GM21529 (cell line): ENCODE data around the gene NID2.

Experiments used
- ATAC-seq: cut with Tn5 transposase; IDR thresholded peaks from one replicate; pipeline ENCODE4 v1.9.1; 2021; ENCODE audit not compliant: unreplicated experiment

Gene NID2

DNA sequence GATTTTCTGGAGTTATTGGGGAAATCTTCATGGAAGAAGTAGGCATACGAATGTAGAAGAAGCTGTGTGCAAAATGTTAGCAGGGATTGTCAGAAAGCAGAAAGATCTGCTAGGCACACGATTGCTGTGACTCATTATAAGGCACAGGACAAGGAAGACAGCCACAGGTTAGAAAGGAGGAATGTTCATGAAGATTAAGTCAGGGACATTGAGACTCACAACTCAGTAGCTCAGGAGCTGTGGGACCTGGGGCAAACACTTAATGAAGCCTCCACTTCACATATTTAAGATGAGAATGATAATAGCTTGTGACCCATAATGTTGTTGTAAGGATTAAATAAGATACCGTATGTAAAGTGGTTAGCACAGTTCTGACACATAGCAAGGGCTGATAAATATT is 106.1 kb downstream of the NID2 start:
- no peak for ATAC-seq

DNA sequence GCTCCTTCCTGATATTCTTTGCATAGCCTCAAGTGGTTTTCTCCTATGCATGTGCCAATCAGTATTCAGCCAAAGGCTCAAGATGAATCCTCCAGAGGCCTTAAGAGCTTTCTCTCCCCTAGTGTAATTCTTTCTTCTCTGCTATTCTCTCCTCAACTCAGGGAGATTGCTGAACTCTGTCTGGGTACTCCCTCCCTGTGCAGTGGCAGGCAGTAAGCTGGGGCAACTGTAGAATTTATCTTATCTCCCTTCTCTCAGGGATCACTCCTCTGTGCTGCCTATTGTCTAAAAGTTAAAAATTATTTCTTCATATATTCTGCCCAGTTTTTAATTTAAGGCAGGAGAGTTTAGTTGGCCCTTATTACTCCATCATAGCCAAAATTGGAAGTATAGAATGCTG is 108.0 kb downstream of the NID2 start:
- no peak for ATAC-seq

DNA sequence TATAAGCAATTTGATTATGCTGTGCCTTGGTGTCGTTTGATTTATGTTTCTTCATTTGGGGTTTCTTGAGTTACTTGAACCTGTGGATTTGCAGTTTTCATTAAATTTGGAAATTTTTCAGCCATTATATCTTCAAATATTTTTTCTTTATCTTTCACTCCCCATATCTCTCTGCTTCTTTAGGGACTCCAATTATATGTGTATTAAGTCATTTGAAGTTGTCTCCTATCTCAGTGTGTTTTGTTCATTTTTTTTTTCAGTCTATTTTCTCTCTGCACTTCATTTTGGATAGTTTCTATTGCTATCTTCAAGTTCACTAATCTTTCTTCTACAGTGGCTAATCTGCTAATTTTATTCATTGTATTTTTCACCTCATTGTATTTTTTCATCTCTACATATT is 108.9 kb downstream of the NID2 start:
- ATAC-seq: no peak

DNA sequence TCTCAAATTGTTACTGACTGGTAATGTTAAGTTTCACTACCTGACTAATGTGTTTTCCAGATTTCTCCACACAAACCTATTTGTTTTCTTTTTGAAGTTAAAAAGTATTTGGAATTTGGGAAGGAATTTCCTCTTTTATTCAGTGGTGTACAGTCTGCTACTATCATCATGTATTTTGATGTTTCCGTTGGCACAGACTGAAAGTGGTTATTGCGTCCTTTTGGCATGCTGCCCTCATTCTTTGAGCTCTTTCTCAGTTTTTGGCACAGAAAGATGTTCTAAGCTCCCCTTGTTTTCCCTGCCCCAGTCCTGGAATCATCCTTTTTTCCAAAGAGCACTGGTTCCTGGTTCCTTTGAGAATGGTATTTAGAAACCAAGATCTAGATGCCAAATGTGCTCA is 110.9 kb downstream of the NID2 start:
- no peak for ATAC-seq
